HG02588 (cell line): ENCODE results near the gene TBX19.
"Not testable (repeated sequence)": the region's sequence is repeated elsewhere in the genome, so short reads cannot be mapped to it uniquely, and the experiment has no call there.

Experiments used
- ATAC-seq: cut with Tn5 transposase; IDR thresholded peaks from one replicate; pipeline ENCODE4 v1.9.1; 2021; ENCODE audit warnings: mild to moderate bottlenecking, moderate library complexity; ENCODE audit not compliant: unreplicated experiment

The TBX19 gene

GRCh38 chr1:168348146-168348709 is 67.6 kb downstream of the TBX19 start:
- ATAC-seq: no peak

DNA sequence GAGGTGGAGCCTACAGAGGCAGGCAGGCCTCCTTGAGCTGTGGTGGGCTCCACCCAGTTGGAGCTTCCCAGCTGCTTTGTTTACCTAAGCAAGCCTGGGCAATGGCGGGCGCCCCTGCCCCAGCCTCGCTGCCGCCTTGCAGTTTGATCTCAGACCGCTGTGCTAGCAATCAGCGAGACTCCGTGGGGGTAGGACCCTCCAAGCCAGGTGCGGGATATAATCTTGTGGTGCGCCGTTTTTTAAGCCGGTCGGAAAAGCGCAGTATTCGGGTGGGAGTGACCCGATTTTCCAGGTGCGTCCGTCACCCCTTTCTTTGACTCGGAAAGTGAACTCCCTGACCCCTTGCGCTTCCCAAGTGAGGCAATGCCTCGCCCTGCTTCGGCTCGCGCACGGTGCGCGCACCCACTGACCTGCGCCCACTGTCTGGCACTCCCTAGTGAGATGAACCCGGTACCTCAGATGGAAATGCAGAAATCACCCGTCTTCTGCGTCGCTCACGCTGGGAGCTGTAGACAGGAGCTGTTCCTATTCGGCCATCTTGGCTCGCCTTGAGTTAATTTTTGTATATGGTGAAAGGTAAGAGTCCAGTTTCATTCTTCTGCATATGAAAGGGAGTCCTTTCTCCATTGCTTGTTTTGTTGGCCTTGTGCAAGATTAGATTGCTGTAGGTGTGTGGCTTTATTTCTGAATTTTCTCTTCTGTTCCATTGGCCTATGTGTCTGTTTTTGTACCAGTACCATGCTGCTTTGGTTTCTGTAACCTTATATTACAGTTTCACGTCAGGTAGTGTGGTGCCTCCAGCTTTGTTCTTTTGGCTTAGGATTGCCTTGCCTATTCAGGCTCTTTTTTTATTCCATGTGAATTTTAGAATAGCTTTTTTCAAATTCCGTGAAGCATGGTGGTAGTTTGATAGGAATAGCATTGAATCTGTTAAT is 73.9 kb downstream of the TBX19 start:
- ATAC-seq: not testable (repeated sequence)

GRCh38 chr1:168360151-168361021 is 79.7 kb downstream of the TBX19 start:
- no peak for ATAC-seq

DNA sequence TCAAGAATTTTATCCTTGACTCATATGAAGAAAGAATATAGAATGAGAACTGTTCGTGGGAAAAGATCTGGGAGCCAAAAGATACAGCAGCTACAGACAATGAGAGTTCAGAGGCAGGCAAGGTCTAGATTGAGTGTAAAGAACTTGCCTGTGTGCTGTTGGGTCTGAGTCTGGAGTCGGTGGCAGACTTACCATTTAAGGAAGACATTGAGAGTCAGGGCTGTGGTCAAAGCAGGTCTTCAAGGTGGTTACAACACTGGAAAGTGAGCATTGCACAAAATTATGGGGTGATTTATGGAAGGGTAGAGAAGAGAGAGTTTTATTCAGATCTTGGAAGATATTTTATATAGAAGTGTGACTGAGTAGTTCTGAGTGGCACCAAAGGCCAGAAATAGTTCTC is 80.6 kb downstream of the TBX19 start:
- no peak for ATAC-seq

DNA sequence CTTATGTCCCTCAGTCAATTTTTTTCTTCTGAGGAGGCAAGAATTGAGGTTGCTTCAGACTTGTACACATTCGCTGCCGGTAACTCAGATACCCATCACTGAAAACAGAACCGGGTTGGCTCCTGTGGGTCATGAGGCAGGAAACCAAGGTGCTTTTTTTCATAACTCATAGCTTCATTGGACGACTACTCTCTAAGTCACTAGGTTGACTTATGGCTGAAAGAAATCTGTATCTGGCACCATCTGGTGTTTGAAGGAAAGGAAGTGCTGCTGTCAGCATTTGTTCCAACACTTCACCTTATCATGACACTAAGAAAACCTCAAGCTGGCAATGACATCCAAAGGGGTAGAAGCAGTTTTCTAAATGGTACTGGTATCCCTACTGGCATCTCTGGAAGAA is 82.3 kb downstream of the TBX19 start:
- ATAC-seq: no peak
